Measurements from ENCODE around the gene TMEM50B. TPM values are rescaled to one million over a fixed set of nuclear protein-coding genes. Genes with fewer than 3 reads are reported as not detected.
"Not testable (repeated sequence)": the region's sequence is repeated elsewhere in the genome, so short reads cannot be mapped to it uniquely, and the experiment has no call there.

TMEM50B gene
- 10 to 100 TPM; 35.5 to 46.2 (median 40.6) TPM for polyA plus RNA-seq (ENCODE audit: low read depth in 6 of 6)

GRCh38 chr21:33479679-33480480 is at the start of gene TMEM50B:
TMEM50B (minus strand) TSS chr21:33479974; CDS start chr21:33468885, 11,089 bp downstream.
- Mint-ChIP-seq H3K4me3 (peak within 1 kb of the TSS; percentile 82 to 96 (median 94)), H3K36me3 (no peaks in the 10 kb centered on the region), H3K27me3 (no peaks in the 10 kb centered on the region), H3K27ac (peak within 1 kb of the TSS; percentile 87 to 97 (median 93)), H3K9me3 (no peaks in the 10 kb centered on the region), H3K4me1 (peaks cover 13 to 22% (median 18%) of the 10 kb centered on the region in 3 donors)
- peak; percentile 91 for DNase-seq
- ATAC-seq (ENCODE audit: low read depth in 2 of 2): peak; percentile 82 to 84

- H3K9me3 Mint-ChIP-seq: no peaks in the 10 kb centered on the region
- H3K36me3 Mint-ChIP-seq: peaks cover 16 to 27% of the 10 kb centered on the region in 2 donors
- no peak overlapping the region for H3K4me3 Mint-ChIP-seq
- no peak for DNase-seq
- peaks cover 0 to 4% (median 3%) of the 10 kb centered on the region in 3 donors for H3K4me1 Mint-ChIP-seq
- no peaks in the 10 kb centered on the region for H3K27me3 Mint-ChIP-seq
- H3K27ac Mint-ChIP-seq: peak overlapping the region in 1 of 6 donors; percentile 67
- no peak for ATAC-seq (ENCODE audit: low read depth in 2 of 2)
Measured at GRCh38 chr21:33522953-33523349, 43.2 kb upstream of the TMEM50B start.

- ATAC-seq (ENCODE audit: low read depth in 2 of 2) (no peak), DNase-seq (no peak)
- H3K27ac Mint-ChIP-seq: no peak overlapping the region
- peaks cover 0 to 4% (median 3%) of the 10 kb centered on the region in 3 donors for H3K4me1 Mint-ChIP-seq
- H3K36me3 Mint-ChIP-seq: peaks cover 16 to 27% of the 10 kb centered on the region in 2 donors
- no peaks in the 10 kb centered on the region for H3K9me3 Mint-ChIP-seq
- H3K27me3 Mint-ChIP-seq: no peaks in the 10 kb centered on the region
- no peak overlapping the region for H3K4me3 Mint-ChIP-seq
Measured at GRCh38 chr21:33522297-33522952, 42.7 kb upstream of the TMEM50B start.

- DNase-seq: no peak
- H3K4me1 Mint-ChIP-seq: peaks cover 0 to 9% (median 0%) of the 10 kb centered on the region in 3 donors
- no peaks in the 10 kb centered on the region for H3K9me3 Mint-ChIP-seq
- H3K27ac Mint-ChIP-seq: no peak overlapping the region
- H3K27me3 Mint-ChIP-seq: no peaks in the 10 kb centered on the region
- peaks cover 28 to 43% of the 10 kb centered on the region in 2 donors for H3K36me3 Mint-ChIP-seq
- H3K4me3 Mint-ChIP-seq: peak overlapping the region in 1 of 8 donors; percentile 60
- no peak for ATAC-seq (ENCODE audit: low read depth in 2 of 2)
Measured at GRCh38 chr21:33518899-33519298, 39.1 kb upstream of the TMEM50B start.

- no peak overlapping the region for H3K27ac Mint-ChIP-seq
- no peaks in the 10 kb centered on the region for H3K27me3 Mint-ChIP-seq
- ATAC-seq (ENCODE audit: low read depth in 2 of 2) (no peak), DNase-seq (no peak)
- H3K9me3 Mint-ChIP-seq: no peaks in the 10 kb centered on the region
- no peak overlapping the region for H3K4me3 Mint-ChIP-seq
- peaks cover 0 to 9% (median 0%) of the 10 kb centered on the region in 3 donors for H3K4me1 Mint-ChIP-seq
- H3K36me3 Mint-ChIP-seq: peaks cover 32 to 46% of the 10 kb centered on the region in 2 donors
Measured at GRCh38 chr21:33514229-33514628, 34.5 kb upstream of the TMEM50B start.

- DNase-seq (no peak), ATAC-seq (ENCODE audit: low read depth in 2 of 2) (no peak)
- Mint-ChIP-seq H3K4me1 (peaks cover 0 to 9% (median 0%) of the 10 kb centered on the region in 3 donors), H3K9me3 (no peaks in the 10 kb centered on the region), H3K27me3 (no peaks in the 10 kb centered on the region), H3K36me3 (peaks cover 26 to 40% of the 10 kb centered on the region in 2 donors), H3K4me3 (no peak overlapping the region), H3K27ac (no peak overlapping the region)
Measured at GRCh38 chr21:33512481-33512880, 32.7 kb upstream of the TMEM50B start.

- no peak for ATAC-seq (ENCODE audit: low read depth in 2 of 2)
- Mint-ChIP-seq H3K27ac (no peak overlapping the region), H3K27me3 (no peaks in the 10 kb centered on the region), H3K4me1 (peaks cover 0 to 9% (median 0%) of the 10 kb centered on the region in 3 donors), H3K36me3 (peaks cover 26 to 41% of the 10 kb centered on the region in 2 donors), H3K9me3 (peaks cover 0 to 5% (median 3%) of the 10 kb centered on the region in 7 donors), H3K4me3 (no peak overlapping the region)
- DNase-seq: no peak
Measured at GRCh38 chr21:33511639-33512038, 31.9 kb upstream of the TMEM50B start.

GRCh38 chr21:33510826-33511225 is 31.1 kb upstream of the TMEM50B start:
- DNase-seq (no peak), ATAC-seq (ENCODE audit: low read depth in 2 of 2) (no peak)
- Mint-ChIP-seq H3K36me3 (peaks cover 25 to 33% of the 10 kb centered on the region in 2 donors), H3K4me1 (peaks cover 0 to 5% (median 0%) of the 10 kb centered on the region in 3 donors), H3K27ac (peak overlapping the region in 1 of 6 donors; percentile 73), H3K4me3 (no peak overlapping the region), H3K27me3 (no peaks in the 10 kb centered on the region), H3K9me3 (peaks cover 0 to 7% (median 3%) of the 10 kb centered on the region in 7 donors)

GRCh38 chr21:33507003-33507402 is 27.2 kb upstream of the TMEM50B start:
- peaks cover 18 to 32% of the 10 kb centered on the region in 2 donors for H3K36me3 Mint-ChIP-seq
- not testable (repeated sequence) for ATAC-seq (ENCODE audit: low read depth in 2 of 2)
- H3K27ac Mint-ChIP-seq: peak overlapping the region in 1 of 6 donors; percentile 47

GRCh38 chr21:33505833-33506232 is 26.1 kb upstream of the TMEM50B start:
- DNase-seq (no peak), ATAC-seq (ENCODE audit: low read depth in 2 of 2) (no peak)
- Mint-ChIP-seq H3K36me3 (peaks cover 14 to 31% of the 10 kb centered on the region in 2 donors), H3K4me3 (no peak overlapping the region), H3K9me3 (peaks cover 0 to 7% (median 3%) of the 10 kb centered on the region in 7 donors), H3K27me3 (no peaks in the 10 kb centered on the region), H3K4me1 (no peaks in the 10 kb centered on the region), H3K27ac (no peak overlapping the region)

More at GRCh38 chr21:33507003-33507402, 27.2 kb upstream of the TMEM50B start:
- not testable (repeated sequence) for H3K4me3 Mint-ChIP-seq, H3K9me3 Mint-ChIP-seq, H3K4me1 Mint-ChIP-seq, DNase-seq, H3K27me3 Mint-ChIP-seq

- DNase-seq (no peak), ATAC-seq (ENCODE audit: low read depth in 2 of 2) (no peak)
- H3K4me1 Mint-ChIP-seq: peaks cover 5 to 8% (median 7%) of the 10 kb centered on the region in 3 donors
- no peak overlapping the region for H3K4me3 Mint-ChIP-seq
- peaks cover 0 to 8% (median 0%) of the 10 kb centered on the region in 3 donors for H3K27me3 Mint-ChIP-seq
- no peak overlapping the region for H3K27ac Mint-ChIP-seq
- no peaks in the 10 kb centered on the region for H3K9me3 Mint-ChIP-seq
- no peaks in the 10 kb centered on the region for H3K36me3 Mint-ChIP-seq
Measured at GRCh38 chr21:33496345-33496744, 16.6 kb upstream of the TMEM50B start.

- Mint-ChIP-seq H3K4me1 (peaks cover 9 to 12% (median 11%) of the 10 kb centered on the region in 3 donors), H3K27ac (peak overlapping the region in 1 of 6 donors; percentile 67), H3K27me3 (peaks cover 0 to 8% (median 0%) of the 10 kb centered on the region in 3 donors), H3K36me3 (no peaks in the 10 kb centered on the region), H3K4me3 (no peak overlapping the region), H3K9me3 (no peaks in the 10 kb centered on the region)
- ATAC-seq (ENCODE audit: low read depth in 2 of 2): no peak
- DNase-seq: no peak
Measured at GRCh38 chr21:33495743-33496142, 16.0 kb upstream of the TMEM50B start.

- DNase-seq: no peak
- H3K36me3 Mint-ChIP-seq: no peaks in the 10 kb centered on the region
- H3K27ac Mint-ChIP-seq: no peak overlapping the region
- H3K4me1 Mint-ChIP-seq: peaks cover 10 to 13% (median 12%) of the 10 kb centered on the region in 3 donors
- H3K9me3 Mint-ChIP-seq: no peaks in the 10 kb centered on the region
- peaks cover 0 to 8% (median 0%) of the 10 kb centered on the region in 3 donors for H3K27me3 Mint-ChIP-seq
- H3K4me3 Mint-ChIP-seq: peak overlapping the region in 2 of 8 donors; percentile 61 to 75
- no peak for ATAC-seq (ENCODE audit: low read depth in 2 of 2)
Measured at GRCh38 chr21:33493756-33494155, 14.0 kb upstream of the TMEM50B start.

Data from naive B cell (primary cell).